Stimulated activated CD4-positive, alpha-beta T cell treated with anti-CD3 and anti-CD28 coated beads, Interleukin-2, amount 100 ng/mL, for 24 hours (primary cell): Measurements from ENCODE around the gene HORMAD1.
A peak's percentile ranks its signal among the peaks of the same experiment; 100 is the strongest.
"Not testable (repeated sequence)": the region's sequence is repeated elsewhere in the genome, so short reads cannot be mapped to it uniquely, and the experiment has no call there.

ENCODE experiments used
- DNase-seq, 2 donors: peaks; one replicate each; pipeline ENCODE4 v3.0.0-alpha.2; 2020

Gene HORMAD1

GRCh38 chr1:150720703-150721102, at the start of gene HORMAD1:
HORMAD1 (minus strand) TSS chr1:150720895; CDS start chr1:150719505, 1,390 bp downstream.
- no peak for DNase-seq

DNA sequence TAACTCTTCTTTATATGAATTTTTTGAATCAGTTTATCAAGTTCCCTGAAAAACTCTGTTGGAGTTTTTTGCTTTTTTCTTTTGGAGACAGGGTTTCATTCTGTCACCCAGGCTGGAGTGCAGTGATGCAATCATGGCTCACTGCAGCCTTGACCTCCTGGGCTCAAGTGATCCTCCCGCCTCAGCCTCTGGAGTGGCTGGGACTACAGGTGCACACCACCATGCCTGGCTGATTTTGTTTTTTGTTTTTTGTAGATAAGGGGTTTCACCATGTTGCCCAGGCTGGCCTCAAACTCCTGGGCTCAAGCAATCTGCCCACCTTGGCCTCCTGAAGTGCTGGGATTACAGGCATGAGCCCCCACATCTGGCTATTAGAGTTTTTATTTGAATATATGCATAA, 47.0 kb upstream of the HORMAD1 start:
- DNase-seq, result not testable (repeated sequence)

DNA sequence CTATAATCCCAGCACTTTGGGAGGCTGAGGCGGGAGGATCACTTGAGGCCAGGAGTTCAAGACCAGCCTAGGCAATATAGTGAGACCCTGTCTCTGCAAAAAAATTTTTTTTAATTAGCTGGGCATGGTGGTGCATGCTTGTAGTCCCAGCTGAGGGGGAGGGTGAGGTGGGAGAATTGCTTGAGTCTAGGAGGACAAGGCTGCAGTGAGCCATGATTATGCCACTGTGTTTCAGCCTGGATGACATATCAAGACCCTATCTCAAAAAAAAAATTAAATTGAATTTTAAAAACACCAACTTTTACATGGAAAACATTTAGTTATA, 45.2 kb upstream of the HORMAD1 start:
- DNase-seq, result peak in 1 of 2 donors; percentile 3

- DNase-seq, result no peak
These were observed 44.7 kb upstream of the HORMAD1 start, which contains the start of gene CTSS for GRCh38 chr1:150765296-150765976. CTSS (minus strand) TSS chr1:150765778; CDS start chr1:150764763, 1,015 bp downstream.

GRCh38 chr1:150764617-150765101, 44.0 kb upstream of the HORMAD1 start:
- no peak for DNase-seq

GRCh38 chr1:150763018-150763417, 42.3 kb upstream of the HORMAD1 start:
- DNase-seq, result no peak

DNA sequence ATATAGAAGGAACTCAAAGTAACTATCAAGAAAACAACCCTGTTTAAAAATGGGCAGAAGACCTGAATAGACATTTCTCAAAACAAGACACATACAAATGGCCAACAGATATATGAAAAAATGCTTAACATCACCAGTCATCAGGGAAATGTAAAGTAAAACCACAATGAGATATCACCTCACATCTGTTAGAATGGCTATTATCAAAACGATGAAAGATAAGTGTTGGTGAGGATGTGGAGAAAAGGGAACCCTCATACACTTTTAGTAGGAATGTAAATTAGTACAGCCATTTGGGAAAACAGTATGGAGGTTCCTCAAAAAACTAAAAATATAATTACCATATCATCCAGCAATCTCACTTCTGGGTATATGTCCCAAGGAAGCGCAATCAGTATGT, 41.9 kb upstream of the HORMAD1 start:
- DNase-seq, result no peak

DNA sequence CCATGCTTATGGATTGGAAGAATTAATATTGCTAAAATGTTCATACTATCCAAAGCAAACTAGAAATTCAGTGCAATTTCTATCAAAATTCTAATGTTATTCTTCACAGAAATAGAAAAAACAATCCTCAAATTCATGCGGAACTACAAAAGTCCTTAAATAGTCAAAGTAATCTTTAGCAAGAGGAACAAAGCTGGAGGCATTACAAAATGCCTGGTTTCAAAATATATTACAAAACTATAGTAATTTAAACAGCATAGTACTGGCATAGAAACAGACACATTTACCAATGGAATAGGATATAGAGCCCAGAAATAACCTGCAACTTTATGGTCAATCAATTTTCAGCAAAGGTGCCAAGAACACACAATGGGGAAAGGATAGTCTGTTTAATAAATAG, 41.1 kb upstream of the HORMAD1 start:
- no peak for DNase-seq

DNA sequence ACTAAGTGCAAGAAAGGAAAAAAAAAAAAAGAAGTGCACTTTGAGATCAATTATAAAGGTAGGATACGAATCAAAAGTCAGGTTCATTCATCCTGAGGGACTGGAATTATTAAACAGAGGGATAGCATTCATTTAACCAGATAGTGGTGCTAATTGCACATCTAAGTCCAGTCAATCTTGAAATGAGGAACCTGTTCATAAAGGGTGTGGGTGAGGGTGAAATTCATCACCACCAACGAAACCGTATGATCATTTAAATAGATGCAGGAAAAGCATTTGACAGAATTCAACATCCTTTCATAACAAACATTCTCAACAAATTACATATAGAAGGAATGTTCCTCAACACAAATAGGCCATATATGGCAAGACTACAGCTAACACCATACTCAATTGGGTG, 39.3 kb upstream of the HORMAD1 start:
- no peak for DNase-seq

DNA sequence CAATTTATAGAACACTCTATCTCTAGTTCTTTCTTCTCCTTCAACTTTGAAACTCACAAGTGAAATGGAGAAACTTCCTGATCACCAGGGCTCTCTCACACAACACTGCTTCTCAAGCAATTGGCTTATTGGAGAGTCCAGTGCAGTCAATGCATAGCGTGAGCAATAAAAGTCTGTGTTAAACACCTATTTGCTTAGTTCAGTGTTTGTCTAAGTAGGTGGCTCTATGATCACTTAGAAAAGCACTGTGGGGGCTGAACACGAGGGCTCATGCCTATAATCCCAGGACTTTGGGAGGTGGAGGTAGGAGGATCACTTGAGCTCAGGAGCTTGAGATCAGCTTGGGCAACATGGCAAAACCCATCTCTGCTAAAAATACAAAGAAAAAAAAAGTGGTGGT, 32.7 kb upstream of the HORMAD1 start:
- DNase-seq, result no peak

- no peak for DNase-seq
These were observed 30.7 kb upstream of the HORMAD1 start for GRCh38 chr1:150751443-150751842.

DNA sequence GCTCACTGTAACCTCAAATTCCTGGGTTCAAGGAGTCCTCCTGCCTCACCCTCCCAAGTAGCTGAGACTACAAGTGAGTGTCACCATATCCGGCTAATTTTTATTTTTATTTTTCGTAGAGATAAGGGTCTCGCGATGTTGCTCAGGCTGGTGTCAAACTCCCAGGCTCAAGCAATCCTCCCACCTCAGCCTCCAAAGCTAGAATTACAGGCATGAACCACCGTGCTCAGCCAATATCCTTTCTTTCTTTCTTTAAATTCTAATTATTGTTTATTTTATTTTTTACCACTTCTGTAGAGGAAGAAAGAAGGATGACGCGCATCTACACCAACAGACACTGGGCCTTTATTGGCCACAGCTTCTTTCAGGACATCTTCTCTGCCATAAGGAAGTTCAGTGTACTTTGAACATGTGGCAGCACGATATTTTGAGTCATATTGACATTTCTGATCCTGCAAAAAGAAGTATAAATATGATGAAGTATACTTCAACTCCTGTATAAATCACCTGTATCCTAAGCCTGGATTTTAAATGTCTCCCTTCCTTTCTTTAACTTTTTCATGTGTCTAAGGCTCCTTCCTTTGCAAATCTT, 29.1 kb upstream of the HORMAD1 start:
- no peak for DNase-seq

- no peak for DNase-seq
These were observed 28.4 kb upstream of the HORMAD1 start for GRCh38 chr1:150748878-150749719.

DNA sequence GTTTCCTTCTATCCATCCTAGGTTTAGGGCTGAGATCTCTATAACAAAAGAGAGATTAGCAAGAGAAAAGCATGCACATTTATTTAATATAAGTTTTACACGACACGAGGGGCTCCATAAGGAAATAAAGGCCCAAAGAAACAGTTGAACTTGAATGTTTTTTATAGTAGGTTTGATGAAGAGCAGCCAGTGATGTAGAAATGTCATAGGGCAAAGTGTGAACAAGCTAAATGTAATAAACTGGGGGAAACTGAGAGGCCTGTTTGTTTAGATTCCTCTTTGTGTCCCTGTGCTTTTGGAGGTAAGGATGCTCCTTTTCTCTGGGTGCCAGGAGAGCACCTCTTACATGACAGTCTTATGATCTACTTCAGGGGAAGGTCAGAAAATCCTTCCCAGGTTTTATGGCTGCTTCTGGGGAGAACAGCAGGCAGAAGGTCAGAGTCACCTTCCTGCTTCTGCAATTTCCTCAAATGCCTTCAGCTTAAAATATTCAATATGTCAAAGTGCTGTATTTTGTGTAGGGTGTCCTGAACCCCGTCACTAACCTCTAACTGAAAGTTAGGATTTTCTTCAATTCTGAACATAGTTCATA, 9.5 kb upstream of the HORMAD1 start:
- DNase-seq, result no peak

DNA sequence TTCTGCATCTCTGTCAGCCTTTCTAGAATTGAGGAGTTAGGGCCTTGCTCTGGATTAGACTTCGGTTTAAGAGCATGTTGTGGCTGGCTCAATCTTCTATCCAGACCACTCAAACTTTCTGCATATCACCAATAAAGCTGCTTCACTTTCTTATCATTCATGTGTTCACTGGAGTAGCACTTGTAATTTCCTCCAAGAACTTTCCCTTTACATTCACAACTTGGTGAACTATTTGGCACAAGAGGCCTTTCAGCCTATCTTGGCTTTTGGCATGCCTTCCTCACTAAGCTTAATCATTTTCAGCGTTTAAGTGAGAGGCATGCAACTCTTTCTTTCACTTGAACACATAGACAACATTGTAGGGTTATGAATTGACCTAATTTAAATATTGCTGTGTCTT, 3.6 kb upstream of the HORMAD1 start:
- no peak for DNase-seq

DNA sequence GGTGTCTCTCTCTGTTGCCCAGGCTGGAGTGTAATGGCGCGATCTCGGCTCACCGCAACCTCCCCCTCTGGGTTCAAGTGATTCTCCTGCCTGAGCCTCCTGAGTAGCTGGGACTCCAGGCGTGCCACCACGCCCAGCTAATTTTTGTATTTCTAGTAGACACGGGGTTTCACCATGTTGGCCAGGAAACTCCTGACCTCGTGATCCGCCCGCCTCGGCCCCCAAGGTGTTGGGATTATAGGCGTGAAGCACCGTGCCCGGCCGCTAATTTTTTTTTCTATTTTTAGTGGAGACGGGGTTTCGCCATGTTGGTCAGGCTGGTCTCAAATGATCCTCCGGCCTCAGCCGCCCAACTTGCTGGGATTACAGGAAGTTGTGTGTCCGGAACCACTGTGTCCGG, 597 bp downstream of the HORMAD1 start:
- DNase-seq, result no peak

DNA sequence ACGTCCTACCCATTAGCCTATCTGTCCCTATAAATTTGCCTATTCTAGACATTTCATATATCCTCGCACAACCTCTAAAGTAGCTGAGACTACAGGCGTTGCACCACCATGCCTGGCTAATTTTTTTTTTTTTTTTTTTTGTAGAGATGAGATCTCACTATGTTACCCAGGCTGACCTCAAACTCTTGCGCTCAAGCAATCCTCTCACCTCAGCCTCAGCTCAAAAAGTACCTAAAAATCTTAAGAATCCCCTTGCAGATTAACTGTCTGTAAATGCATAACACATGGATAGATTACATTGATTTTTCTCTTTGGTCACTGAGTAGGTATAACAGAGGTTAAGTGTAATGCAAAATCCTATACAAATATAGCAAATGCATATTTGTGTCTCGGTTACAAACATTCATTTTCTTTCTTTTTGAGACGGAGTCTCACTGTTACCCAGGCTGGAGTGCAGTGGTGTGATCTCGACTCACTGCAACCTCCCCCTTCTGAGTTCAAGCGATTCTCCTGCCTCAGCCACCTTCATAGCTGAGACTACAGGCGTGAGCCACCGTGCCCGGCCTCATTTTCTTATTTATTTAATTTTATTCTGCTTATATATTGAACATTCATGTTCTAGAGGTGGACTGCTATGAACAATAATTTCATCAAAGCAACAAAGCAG, 2.3 kb downstream of the HORMAD1 start:
- no peak for DNase-seq

DNA sequence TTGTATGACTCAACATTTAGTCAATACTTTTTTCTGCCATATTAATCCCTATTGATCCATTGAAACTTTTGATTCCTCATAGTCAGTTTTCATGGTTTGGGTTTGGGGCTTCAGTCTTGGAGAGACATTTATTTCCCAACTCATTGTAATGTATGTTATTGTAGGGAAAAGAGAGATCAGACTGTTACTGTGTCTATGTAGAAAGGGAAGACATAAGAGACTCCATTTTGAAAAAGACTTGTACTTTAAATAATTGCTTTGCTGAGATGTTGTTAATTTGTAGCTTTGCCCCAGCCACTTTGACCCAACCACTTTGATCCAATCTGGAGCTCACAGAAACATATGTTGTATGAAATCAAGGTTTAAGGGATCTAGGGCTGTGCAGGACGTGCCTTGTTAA, 11.7 kb downstream of the HORMAD1 start:
- DNase-seq, result not testable (repeated sequence)

DNA sequence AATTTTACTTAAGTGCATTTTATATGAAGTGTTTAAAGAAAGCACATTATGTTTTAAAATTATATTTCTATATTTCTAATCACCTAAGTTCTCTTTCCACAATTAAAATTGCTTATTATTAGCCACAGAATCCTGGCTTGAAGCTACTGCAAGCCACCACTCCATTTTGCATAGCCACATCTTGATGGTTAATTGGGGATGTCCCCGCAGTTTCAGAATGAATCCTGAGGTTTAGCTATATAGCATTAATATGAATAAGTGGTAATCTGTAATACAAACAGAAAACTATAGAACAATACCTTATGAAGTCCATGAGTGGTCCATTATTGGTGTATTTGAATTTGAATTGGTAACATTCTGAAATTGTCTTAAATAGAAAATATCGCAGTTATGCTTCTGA, 12.1 kb downstream of the HORMAD1 start:
- DNase-seq, result peak; percentile 24 to 30

GRCh38 chr1:150706091-150706490, 14.6 kb downstream of the HORMAD1 start:
- no peak for DNase-seq

- DNase-seq, result no peak
These were observed 17.3 kb downstream of the HORMAD1 start for GRCh38 chr1:150703427-150703826.

GRCh38 chr1:150696995-150697927, 23.4 kb downstream of the HORMAD1 start, which contains the start of gene GOLPH3L:
GOLPH3L (minus strand) TSS chr1:150697154; CDS start chr1:150694838, 2,316 bp downstream.
- DNase-seq, result peak; percentile 85 to 88
